ENCODE measurements around the gene TAPBPL. TPM values are rescaled to one million over a fixed set of nuclear protein-coding genes. Genes with fewer than 3 reads are reported as not detected.

The TAPBPL gene
- polyA plus RNA-seq, 3 donors = 89.3 to 145 (median 91.8) TPM

DNA sequence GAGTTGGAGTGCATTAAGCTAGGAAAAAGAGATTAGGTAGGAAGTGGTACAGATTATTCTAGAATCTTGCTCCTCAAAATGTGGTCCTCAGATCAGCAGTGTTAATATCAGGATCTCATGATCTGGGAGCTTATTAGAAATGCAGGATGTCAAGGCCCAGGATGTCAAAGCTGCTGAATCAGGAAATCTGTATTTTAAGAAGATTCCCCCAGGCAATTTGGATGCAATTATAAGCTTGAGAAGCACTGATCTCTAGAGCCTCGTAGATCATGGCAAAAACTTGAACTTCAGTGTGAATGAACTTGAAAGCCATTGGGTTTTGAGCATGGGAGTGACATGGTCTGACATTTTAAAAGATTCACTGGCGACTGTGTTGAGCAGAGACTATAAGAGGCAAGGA is 48.6 kb downstream of the TAPBPL start:
- no peaks in the 10 kb centered on the region for H3K27me3 Mint-ChIP-seq (ENCODE audit: low read depth in 3 of 3)
- H3K4me1 Mint-ChIP-seq = peaks cover 4% of the 10 kb centered on the region
- intact Hi-C loops (cut with micrococcal nuclease) = no loop called here
- H4K20me1 ChIP-seq (ENCODE audit: insufficient read depth, low read length) = peaks cover under 1% of the 10 kb centered on the region
- peaks cover 61 to 92% of the 10 kb centered on the region in 2 donors for H3K36me3 ChIP-seq (replicated peaks in 1 of 2; ENCODE audit: control insufficient read depth in 1 of 2, insufficient read depth in 2 of 2, low read length in 2 of 2)
- H3K9me3 Mint-ChIP-seq = no peaks in the 10 kb centered on the region
- peaks cover 98% of the 10 kb centered on the region for H3K79me2 ChIP-seq (ENCODE audit: insufficient read depth, low read length)
- H3K27ac ChIP-seq (ENCODE audit: low read depth in 1 of 2, low read length in 2 of 2) = no peak overlapping the region
- no peaks in the 10 kb centered on the region for H3K9me3 ChIP-seq (replicated peaks in 1 of 2; ENCODE audit: control insufficient read depth in 1 of 2, insufficient read depth in 1 of 2, low read length in 2 of 2)
- TF ChIP-seq, protein P1, sequence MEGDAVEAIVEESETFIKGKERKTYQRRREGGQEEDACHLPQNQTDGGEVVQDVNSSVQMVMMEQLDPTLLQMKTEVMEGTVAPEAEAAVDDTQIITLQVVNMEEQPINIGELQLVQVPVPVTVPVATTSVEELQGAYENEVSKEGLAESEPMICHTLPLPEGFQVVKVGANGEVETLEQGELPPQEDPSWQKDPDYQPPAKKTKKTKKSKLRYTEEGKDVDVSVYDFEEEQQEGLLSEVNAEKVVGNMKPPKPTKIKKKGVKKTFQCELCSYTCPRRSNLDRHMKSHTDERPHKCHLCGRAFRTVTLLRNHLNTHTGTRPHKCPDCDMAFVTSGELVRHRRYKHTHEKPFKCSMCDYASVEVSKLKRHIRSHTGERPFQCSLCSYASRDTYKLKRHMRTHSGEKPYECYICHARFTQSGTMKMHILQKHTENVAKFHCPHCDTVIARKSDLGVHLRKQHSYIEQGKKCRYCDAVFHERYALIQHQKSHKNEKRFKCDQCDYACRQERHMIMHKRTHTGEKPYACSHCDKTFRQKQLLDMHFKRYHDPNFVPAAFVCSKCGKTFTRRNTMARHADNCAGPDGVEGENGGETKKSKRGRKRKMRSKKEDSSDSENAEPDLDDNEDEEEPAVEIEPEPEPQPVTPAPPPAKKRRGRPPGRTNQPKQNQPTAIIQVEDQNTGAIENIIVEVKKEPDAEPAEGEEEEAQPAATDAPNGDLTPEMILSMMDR (IDR thresholded peaks at IDR 0.05) = no peak
- no peak overlapping the region for H3K4me3 ChIP-seq (replicated peaks in 1 of 3; ENCODE audit: low read depth in 2 of 3, low read length in 3 of 3)
- no peaks in the 10 kb centered on the region for H3K27me3 ChIP-seq (ENCODE audit: control insufficient read depth in 2 of 2, insufficient read depth in 2 of 2, low read length in 2 of 2)
- no peak overlapping the region for H3K9ac ChIP-seq (ENCODE audit: insufficient read depth, low read length, poor library complexity, severe bottlenecking)
- H2AFZ ChIP-seq (ENCODE audit: insufficient read depth, low read depth, low read length, poor library complexity, severe bottlenecking) = no peak overlapping the region
- DNase-seq = no peak
- no peak overlapping the region for H3K4me3 Mint-ChIP-seq
- H3K27ac Mint-ChIP-seq = peak overlapping the region in 1 of 7 donors; percentile 7
- peaks cover 1 to 6% of the 10 kb centered on the region in 2 donors for H3K4me1 ChIP-seq (ENCODE audit: control insufficient read depth in 1 of 2, insufficient read depth in 2 of 2, low read length in 2 of 2)
- H3K36me3 Mint-ChIP-seq = peaks cover 25 to 53% of the 10 kb centered on the region in 2 donors
- WGBS (ENCODE audit: insufficient coverage) = 100% methylated on average over 2 of the region's 2 CpGs
- H3K4me2 ChIP-seq (replicated peaks; ENCODE audit: extremely low read depth, low read length, poor library complexity, severe bottlenecking) = no peak overlapping the region

DNA sequence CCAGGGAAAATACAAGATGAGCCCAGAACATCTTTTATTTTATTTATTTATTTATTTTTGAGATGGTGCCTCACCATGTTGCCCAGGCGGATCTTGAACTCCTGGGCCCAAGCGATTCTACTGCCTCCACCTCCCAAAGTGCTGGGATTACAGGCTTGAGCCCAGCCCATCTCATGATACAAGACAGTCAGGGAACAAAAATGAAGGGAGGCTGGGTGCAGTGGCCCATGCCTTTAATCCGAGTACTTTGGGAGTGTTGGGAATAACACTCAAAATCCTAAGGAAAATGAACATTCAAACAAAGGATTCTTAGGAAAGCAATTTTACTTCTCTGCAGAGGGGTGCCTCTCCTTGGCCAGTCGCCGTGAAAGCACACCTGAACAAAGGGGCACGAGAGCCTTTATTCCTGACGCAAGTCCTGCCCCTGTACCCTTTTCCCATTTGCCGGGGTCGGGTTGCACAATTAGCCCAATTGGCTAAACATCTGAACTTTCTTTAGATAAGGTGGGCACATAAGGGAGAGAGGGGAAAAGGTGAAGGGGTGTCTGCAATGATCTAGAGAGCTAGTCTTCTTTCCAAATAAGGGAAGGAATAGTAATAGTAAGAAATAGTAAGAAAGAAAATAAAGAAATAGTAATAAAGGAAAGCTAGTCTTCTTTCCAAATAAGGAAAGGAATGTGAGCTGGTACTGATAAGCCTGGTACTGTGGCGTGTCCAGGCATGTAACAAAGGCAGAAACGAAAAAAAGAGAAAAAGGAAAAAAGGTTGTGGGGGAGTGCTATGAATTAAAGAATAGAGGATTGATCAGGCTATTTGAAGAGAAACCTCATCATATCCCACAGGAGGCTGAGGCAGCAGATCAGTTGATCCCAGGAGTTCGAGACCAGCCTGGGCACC is 55.5 kb downstream of the TAPBPL start:
- intact Hi-C loops (cut with micrococcal nuclease) = no loop called here
- H3K4me2 ChIP-seq (replicated peaks; ENCODE audit: extremely low read depth, low read length, poor library complexity, severe bottlenecking) = no peak overlapping the region
- peaks cover 54 to 96% of the 10 kb centered on the region in 2 donors for H3K36me3 ChIP-seq (replicated peaks in 1 of 2; ENCODE audit: control insufficient read depth in 1 of 2, insufficient read depth in 2 of 2, low read length in 2 of 2)
- Mint-ChIP-seq H3K27me3 (ENCODE audit: low read depth in 3 of 3) (peaks cover 0 to 4% (median 0%) of the 10 kb centered on the region in 3 donors), H3K27ac (peak overlapping the region in 1 of 7 donors; percentile 57), H3K4me1 (no peaks in the 10 kb centered on the region), H3K9me3 (no peaks in the 10 kb centered on the region), H3K36me3 (peaks cover 46 to 71% of the 10 kb centered on the region in 2 donors), H3K4me3 (no peak overlapping the region)
- 95% methylated on average over 6 of the region's 12 CpGs for WGBS (ENCODE audit: insufficient coverage)
- H3K27ac ChIP-seq (ENCODE audit: low read depth in 1 of 2, low read length in 2 of 2) = no peak overlapping the region
- H3K79me2 ChIP-seq (ENCODE audit: insufficient read depth, low read length) = peaks cover 84% of the 10 kb centered on the region
- no peaks in the 10 kb centered on the region for H4K20me1 ChIP-seq (ENCODE audit: insufficient read depth, low read length)
- H3K9me3 ChIP-seq (replicated peaks in 1 of 2; ENCODE audit: control insufficient read depth in 1 of 2, insufficient read depth in 1 of 2, low read length in 2 of 2) = no peaks in the 10 kb centered on the region
- no peak for DNase-seq
- no peaks in the 10 kb centered on the region for H3K4me1 ChIP-seq (ENCODE audit: control insufficient read depth in 1 of 2, insufficient read depth in 2 of 2, low read length in 2 of 2)
- TF ChIP-seq, protein P1 (IDR thresholded peaks at IDR 0.05) = no peak
- H2AFZ ChIP-seq (ENCODE audit: insufficient read depth, low read depth, low read length, poor library complexity, severe bottlenecking) = no peak overlapping the region
- no peak overlapping the region for H3K4me3 ChIP-seq (replicated peaks in 1 of 3; ENCODE audit: low read depth in 2 of 3, low read length in 3 of 3)
- no peak overlapping the region for H3K9ac ChIP-seq (ENCODE audit: insufficient read depth, low read length, poor library complexity, severe bottlenecking)
- H3K27me3 ChIP-seq (ENCODE audit: control insufficient read depth in 2 of 2, insufficient read depth in 2 of 2, low read length in 2 of 2) = no peaks in the 10 kb centered on the region
